Muscle layer of colon (tissue), 2 donors: ENCODE measurements around the gene TGDS.
"Not testable (repeated sequence)": the region's sequence is repeated elsewhere in the genome, so short reads cannot be mapped to it uniquely, and the experiment has no call there.

Experiments used
- H3K27ac ChIP-seq: one replicate; pipeline ENCODE4 v1.7.0; 2013; ENCODE audit warnings: low read depth, mild to moderate bottlenecking, low read length, moderate library complexity
- H3K27me3 ChIP-seq, 2 donors: one replicate each; pipeline ENCODE4 v1.7.0; 2013; ENCODE audit warnings: low read length in 2 of 2, mild to moderate bottlenecking in 2 of 2; ENCODE audit not compliant: insufficient read depth in 2 of 2, control insufficient read depth in 1 of 2
- H3K36me3 ChIP-seq: one replicate; pipeline ENCODE4 v1.7.0; 2013; ENCODE audit warnings: mild to moderate bottlenecking, low read length; ENCODE audit not compliant: insufficient read depth
- H3K4me1 ChIP-seq: one replicate; pipeline ENCODE4 v1.7.0; 2013; ENCODE audit warnings: mild to moderate bottlenecking, low read length; ENCODE audit not compliant: insufficient read depth
- H3K4me3 ChIP-seq, 2 donors: one replicate each; pipeline ENCODE4 v1.7.0; 2013; ENCODE audit warnings: low read length in 2 of 2, low read depth in 1 of 2, mild to moderate bottlenecking in 1 of 2, moderate library complexity in 1 of 2
- H3K9ac ChIP-seq: one replicate; pipeline ENCODE4 v1.7.0; 2013; ENCODE audit warnings: low read length
- H3K9me3 ChIP-seq: one replicate; pipeline ENCODE4 v1.7.0; 2013; ENCODE audit warnings: mild to moderate bottlenecking, low read length
- donor health status: abdominal sarcoma.
- donor health status: Adenocarcinoma of cecum.

TGDS gene, protein sequence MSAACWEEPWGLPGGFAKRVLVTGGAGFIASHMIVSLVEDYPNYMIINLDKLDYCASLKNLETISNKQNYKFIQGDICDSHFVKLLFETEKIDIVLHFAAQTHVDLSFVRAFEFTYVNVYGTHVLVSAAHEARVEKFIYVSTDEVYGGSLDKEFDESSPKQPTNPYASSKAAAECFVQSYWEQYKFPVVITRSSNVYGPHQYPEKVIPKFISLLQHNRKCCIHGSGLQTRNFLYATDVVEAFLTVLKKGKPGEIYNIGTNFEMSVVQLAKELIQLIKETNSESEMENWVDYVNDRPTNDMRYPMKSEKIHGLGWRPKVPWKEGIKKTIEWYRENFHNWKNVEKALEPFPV

GRCh38 chr13:94595950-94596574 lies at the start of gene TGDS:
Gene TGDS (minus strand): TSS chr13:94596152. CDS start chr13:94596136, 16 bp downstream.
- Histone ChIP-seq H3K36me3 (peaks cover 5% of the 10 kb centered on the region), H3K27ac (peak within 1 kb of the TSS; percentile 86), H3K9ac (peak within 1 kb of the TSS; percentile 81), H3K4me1 (peaks cover 17% of the 10 kb centered on the region), H3K9me3 (no peaks in the 10 kb centered on the region), H3K4me3 (peak within 1 kb of the TSS; percentile 81 to 96), H3K27me3 (no peaks in the 10 kb centered on the region)

DNA sequence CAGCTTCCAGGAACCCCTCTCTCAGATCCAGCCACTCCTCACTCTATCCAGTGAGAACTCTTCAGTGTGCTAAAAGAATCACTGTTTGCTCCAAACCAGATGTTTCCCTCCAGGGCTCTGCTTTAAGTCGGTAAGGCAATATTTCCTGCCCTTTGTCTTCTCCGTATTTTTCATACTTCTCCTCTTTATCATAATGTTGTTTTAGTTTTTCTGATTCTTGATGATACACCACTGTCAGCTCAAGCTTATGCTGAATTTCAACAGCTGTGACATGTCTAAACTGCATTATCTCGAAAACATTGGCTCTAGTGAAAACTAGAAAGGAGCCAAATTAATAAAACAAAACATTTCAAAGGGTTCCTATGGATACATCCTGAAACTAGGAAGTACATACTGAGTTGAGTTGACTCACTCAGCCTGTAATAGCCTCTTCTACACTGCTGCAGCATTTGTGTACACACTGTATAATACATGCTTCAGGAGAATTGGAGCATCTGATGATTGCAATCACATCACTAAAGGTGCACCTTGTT lies 45.5 kb upstream of the TGDS start:
- no peaks in the 10 kb centered on the region for H3K9me3 ChIP-seq
- peaks cover 23% of the 10 kb centered on the region for H3K4me1 ChIP-seq
- H3K27ac ChIP-seq, result no peak overlapping the region
- H3K36me3 ChIP-seq, result no peaks in the 10 kb centered on the region
- H3K4me3 ChIP-seq, result no peak overlapping the region
- no peak overlapping the region for H3K9ac ChIP-seq
- no peaks in the 10 kb centered on the region for H3K27me3 ChIP-seq

DNA sequence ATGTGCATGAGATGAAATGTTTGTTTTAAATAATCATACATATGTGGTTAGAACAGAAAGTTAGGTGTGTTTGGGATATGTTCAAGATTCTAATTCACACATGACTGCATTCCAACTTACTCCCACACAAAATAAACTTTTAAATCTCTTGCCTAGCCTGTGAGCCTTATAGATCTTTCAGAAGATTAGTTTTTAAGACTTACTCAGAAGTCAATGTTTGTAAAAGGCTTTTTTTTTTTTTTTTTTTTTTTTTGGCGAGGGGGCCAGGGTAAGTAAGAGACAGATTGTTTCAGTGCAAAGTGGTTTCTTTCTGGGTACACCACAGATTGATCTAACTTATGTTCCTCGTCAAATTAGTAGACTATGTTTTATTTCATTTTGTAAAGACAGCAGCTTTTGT lies 44.8 kb upstream of the TGDS start:
- Histone ChIP-seq H3K27me3 (no peaks in the 10 kb centered on the region), H3K9ac (no peak overlapping the region), H3K27ac (no peak overlapping the region), H3K4me1 (peaks cover 23% of the 10 kb centered on the region), H3K4me3 (no peak overlapping the region), H3K36me3 (no peaks in the 10 kb centered on the region), H3K9me3 (no peaks in the 10 kb centered on the region)

GRCh38 chr13:94637677-94638076 lies 41.7 kb upstream of the TGDS start:
- H3K36me3 ChIP-seq, H3K4me3 ChIP-seq, H3K9ac ChIP-seq, H3K27ac ChIP-seq, H3K27me3 ChIP-seq, H3K9me3 ChIP-seq: not testable (repeated sequence)
- peaks cover 23% of the 10 kb centered on the region for H3K4me1 ChIP-seq

DNA sequence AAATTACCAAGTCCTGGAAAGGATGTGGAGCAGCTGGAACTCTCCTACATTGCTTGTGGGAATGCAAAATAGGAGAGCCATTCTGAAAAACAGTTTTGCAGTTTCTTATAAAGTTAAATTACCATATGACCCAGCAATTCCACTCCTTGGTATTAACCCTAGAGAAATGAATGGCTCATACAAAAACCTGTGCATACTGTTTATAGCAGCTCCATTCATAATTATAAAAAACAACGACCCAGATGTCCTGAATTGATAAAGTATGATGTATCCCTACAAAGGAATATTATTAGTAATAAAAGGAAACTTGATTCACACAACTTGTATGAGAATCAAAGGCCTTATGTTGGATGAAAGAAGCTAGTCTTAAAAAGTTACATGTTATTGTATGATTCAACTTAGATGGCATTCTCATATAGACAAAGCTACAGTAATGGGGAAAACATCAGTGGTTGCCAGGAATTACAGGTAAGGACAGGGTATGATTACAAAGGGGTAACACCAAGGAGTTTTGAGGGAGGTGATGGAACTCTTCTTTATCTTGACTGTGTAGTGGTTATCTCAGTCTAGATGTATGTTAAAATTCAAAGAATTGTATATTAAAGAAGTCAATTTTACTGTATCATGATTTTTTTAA lies 41.1 kb upstream of the TGDS start:
- H3K27ac ChIP-seq, result no peak overlapping the region
- no peak overlapping the region for H3K4me3 ChIP-seq
- H3K4me1 ChIP-seq, result peaks cover 19% of the 10 kb centered on the region
- peaks cover 6% of the 10 kb centered on the region for H3K36me3 ChIP-seq
- H3K9me3 ChIP-seq, result no peaks in the 10 kb centered on the region
- no peak overlapping the region for H3K9ac ChIP-seq
- no peaks in the 10 kb centered on the region for H3K27me3 ChIP-seq

GRCh38 chr13:94636096-94636495 lies 40.1 kb upstream of the TGDS start:
- H3K27ac ChIP-seq, result not testable (repeated sequence)

DNA sequence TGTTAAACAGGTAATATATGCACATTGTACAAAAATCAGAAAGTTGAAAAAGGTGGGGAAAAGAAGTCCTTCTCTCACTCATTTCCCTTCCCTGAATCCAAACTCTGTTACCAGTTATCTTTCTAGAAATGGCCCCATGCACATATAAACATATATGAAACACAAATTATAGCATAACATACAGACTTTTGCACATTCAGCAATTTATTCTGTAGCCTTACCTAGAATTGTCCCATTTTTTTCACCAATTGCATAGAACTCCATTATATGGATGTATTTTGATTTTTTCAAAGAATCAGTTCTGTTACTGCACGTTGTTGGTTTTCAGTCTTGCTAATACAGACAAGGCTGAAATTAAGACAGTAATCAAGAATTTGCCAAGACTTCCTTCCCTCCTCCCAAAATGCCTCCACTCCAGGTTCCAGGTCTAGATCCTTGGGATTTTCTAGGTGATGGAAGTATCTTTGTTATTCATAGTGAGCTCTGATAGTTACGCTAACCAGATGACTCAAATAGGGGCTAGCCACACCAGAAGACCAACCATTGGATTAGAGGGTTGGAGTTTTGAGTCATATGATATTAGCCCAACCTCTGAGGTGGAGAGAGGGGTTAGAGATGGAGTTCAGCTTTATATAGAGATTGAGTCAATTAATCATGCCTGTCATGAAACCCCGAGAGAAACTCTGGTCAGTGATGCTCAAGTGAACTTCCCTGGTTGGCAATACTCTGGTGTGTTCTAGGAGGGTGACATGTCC lies 36.5 kb upstream of the TGDS start:
- no peaks in the 10 kb centered on the region for H3K4me1 ChIP-seq
- H3K27me3 ChIP-seq, result no peaks in the 10 kb centered on the region

More at GRCh38 chr13:94636096-94636495, 40.1 kb upstream of the TGDS start:
- not testable (repeated sequence) for H3K36me3 ChIP-seq, H3K4me1 ChIP-seq, H3K27me3 ChIP-seq, H3K9me3 ChIP-seq, H3K9ac ChIP-seq, H3K4me3 ChIP-seq

DNA sequence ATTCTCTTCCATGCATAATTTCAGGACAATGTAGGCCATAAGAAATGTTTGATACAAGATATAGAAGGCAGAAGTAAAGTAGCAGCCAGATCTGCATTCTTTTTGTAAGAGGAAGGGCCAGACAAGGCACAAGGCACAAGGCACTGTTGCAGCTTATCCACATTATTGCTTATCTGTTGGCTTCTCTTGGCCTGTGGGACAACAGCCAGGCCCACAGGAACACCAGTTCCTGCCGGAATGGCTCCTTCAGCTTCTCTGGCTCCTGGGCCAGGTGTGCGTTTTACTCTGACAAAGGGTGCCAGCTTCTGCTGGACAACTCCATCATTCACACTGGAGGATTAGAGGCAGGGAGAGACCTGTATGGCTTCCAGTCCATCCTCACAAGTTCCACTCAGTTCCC lies 34.9 kb upstream of the TGDS start:
- H3K27me3 ChIP-seq, result no peaks in the 10 kb centered on the region
- no peaks in the 10 kb centered on the region for H3K9me3 ChIP-seq
- H3K36me3 ChIP-seq, result peaks cover 13% of the 10 kb centered on the region
- no peaks in the 10 kb centered on the region for H3K4me1 ChIP-seq
- no peak overlapping the region for H3K9ac ChIP-seq
- no peak overlapping the region for H3K27ac ChIP-seq
- H3K4me3 ChIP-seq, result no peak overlapping the region

More for the DNA sequence above, 36.5 kb upstream of the TGDS start:
- H3K9me3 ChIP-seq, result no peaks in the 10 kb centered on the region
- no peak overlapping the region for H3K9ac ChIP-seq
- H3K4me3 ChIP-seq, result no peak overlapping the region
- H3K27ac ChIP-seq, result no peak overlapping the region
- H3K36me3 ChIP-seq, result peaks cover 7% of the 10 kb centered on the region

DNA sequence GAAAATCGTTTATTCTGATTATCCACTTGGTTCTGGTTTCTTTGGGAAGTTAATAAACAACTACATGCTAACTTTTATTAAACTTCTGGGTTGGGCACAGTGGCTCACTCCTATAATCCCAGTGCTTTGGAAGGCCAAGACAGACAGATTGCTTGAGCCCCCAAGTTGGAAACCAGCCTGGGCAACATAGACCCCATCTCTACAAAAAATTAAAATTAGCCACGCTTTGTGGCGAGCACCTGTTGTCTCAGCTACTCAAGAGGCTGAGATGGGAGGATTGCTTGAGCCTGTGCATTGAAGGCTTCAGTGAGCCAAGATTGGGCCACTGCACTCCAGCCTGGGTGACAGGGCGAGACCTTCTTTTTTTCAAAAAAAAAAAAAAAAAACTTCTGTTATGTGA lies 27.4 kb upstream of the TGDS start:
- H3K4me3 ChIP-seq, result no peak overlapping the region
- no peak overlapping the region for H3K9ac ChIP-seq
- no peaks in the 10 kb centered on the region for H3K4me1 ChIP-seq
- H3K36me3 ChIP-seq, result peaks cover 30% of the 10 kb centered on the region
- H3K9me3 ChIP-seq, result no peaks in the 10 kb centered on the region
- no peaks in the 10 kb centered on the region for H3K27me3 ChIP-seq
- no peak overlapping the region for H3K27ac ChIP-seq

DNA sequence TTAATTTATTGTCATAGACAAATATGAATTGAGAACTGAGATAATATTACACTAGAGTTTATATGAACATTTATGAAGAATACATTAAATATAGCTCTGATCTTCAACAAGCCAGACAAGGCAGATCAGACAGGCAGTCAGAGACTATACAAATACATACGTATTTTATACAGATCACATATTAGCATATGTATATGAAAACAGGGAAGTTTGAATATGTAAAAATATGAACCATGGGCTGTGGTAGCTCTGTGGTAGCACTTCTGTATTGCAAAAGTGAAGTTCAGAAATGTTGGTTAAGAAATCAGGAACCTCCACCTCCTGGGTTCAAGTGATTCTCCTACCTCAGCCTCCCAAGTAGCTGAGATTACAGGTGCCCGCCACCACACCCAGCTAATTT lies 26.4 kb upstream of the TGDS start:
- Histone ChIP-seq H3K9ac (no peak overlapping the region), H3K9me3 (no peaks in the 10 kb centered on the region), H3K36me3 (peaks cover 28% of the 10 kb centered on the region)

GRCh38 chr13:94620286-94620896 lies 24.4 kb upstream of the TGDS start:
- no peak overlapping the region for H3K27ac ChIP-seq
- H3K4me3 ChIP-seq, result no peak overlapping the region
- no peaks in the 10 kb centered on the region for H3K27me3 ChIP-seq
- H3K9ac ChIP-seq, result no peak overlapping the region
- H3K36me3 ChIP-seq, result peaks cover 22% of the 10 kb centered on the region
- H3K9me3 ChIP-seq, result no peaks in the 10 kb centered on the region
- no peaks in the 10 kb centered on the region for H3K4me1 ChIP-seq

More for the DNA sequence above, 26.4 kb upstream of the TGDS start:
- no peak overlapping the region for H3K4me3 ChIP-seq
- no peak overlapping the region for H3K27ac ChIP-seq
- no peaks in the 10 kb centered on the region for H3K27me3 ChIP-seq
- H3K4me1 ChIP-seq, result no peaks in the 10 kb centered on the region
